Measurements from ENCODE around the gene FMC1.

DNA sequence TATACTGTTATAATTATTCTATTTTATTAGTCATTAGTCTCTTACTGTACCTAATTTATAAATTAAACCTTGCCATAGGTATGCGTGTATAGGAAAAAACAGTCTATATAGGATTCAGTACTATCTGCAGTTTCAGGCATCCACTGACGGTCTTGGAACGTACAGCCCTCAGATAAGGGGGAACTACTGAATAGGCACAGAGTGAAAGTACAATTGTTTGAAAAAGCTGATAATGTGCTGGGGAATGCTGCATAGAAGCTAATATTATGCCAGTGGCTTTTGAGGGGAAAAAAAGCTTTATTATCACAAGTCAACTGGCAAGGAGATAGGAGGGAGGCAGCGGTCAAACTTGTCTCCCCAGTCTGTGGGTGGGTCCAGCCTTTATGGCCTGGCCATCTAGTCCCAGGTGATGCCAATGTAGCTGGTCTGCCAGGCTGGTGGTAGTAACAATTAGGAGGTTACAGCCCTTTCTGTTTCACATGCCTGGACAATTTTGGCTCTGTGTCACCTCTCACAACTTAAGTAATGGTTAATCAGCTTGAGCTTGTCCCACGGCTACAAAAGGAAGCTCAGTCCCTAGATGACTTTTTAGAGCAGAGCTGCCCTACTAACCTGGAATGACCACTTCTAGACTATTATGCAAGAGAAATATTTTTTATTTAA, 8.3 kb upstream of the FMC1 start:
- TF ChIP-seq, protein P1, sequence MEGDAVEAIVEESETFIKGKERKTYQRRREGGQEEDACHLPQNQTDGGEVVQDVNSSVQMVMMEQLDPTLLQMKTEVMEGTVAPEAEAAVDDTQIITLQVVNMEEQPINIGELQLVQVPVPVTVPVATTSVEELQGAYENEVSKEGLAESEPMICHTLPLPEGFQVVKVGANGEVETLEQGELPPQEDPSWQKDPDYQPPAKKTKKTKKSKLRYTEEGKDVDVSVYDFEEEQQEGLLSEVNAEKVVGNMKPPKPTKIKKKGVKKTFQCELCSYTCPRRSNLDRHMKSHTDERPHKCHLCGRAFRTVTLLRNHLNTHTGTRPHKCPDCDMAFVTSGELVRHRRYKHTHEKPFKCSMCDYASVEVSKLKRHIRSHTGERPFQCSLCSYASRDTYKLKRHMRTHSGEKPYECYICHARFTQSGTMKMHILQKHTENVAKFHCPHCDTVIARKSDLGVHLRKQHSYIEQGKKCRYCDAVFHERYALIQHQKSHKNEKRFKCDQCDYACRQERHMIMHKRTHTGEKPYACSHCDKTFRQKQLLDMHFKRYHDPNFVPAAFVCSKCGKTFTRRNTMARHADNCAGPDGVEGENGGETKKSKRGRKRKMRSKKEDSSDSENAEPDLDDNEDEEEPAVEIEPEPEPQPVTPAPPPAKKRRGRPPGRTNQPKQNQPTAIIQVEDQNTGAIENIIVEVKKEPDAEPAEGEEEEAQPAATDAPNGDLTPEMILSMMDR (IDR thresholded peaks at IDR 0.05): no peak
- TF ChIP-seq POLR2A (IDR thresholded peaks at IDR 0.05) (no peak), EP300 (IDR thresholded peaks at IDR 0.05) (no peak), POLR2AphosphoS5 (IDR thresholded peaks at IDR 0.05) (no peak)

Data from gastroesophageal sphincter (tissue), 3 donors.